Thoracic aorta (tissue), 2 donors: ENCODE measurements around the gene SMYD2. TPM values are rescaled to one million over a fixed set of nuclear protein-coding genes. Genes with fewer than 3 reads are reported as not detected.

ENCODE experiments used
- ATAC-seq: fragments of 150-250 bp; one replicate; pipeline ENCODE4 v1.8.0; 2017; ENCODE audit warnings: low read depth; ENCODE audit not compliant: insufficient number of reproducible peaks, low FRiP score
- DNase-seq: peaks from one replicate; pipeline ENCODE4 v3.0.0-alpha.2; 2020; ENCODE audit warnings: low spot score
- H3K27ac ChIP-seq, 2 donors: fragments of 200-600 bp; sonication (generic); 1 replicate in 1 of 2; 2 replicates in 1 of 2; pipeline ENCODE4 v1.5.1; 2016; ENCODE audit warnings: mild to moderate bottlenecking in 2 of 2, moderate library complexity in 2 of 2
- H3K27me3 ChIP-seq: fragments of 200-600 bp; sonication (generic); replicated peaks from 2 replicates; pipeline ENCODE4 v1.6.0; 2016; ENCODE audit warnings: mild to moderate bottlenecking; ENCODE audit not compliant: insufficient read depth
- H3K36me3 ChIP-seq: fragments of 200-600 bp; sonication (generic); one replicate; pipeline ENCODE4 v1.5.1; 2016
- H3K4me1 ChIP-seq, 2 donors: fragments of 200-600 bp; sonication (generic); 1 replicate in 1 of 2; 2 replicates in 1 of 2; pipeline versions ENCODE4 v1.5.1 to v1.6.0; 2016; ENCODE audit warnings: low read depth in 2 of 2, mild to moderate bottlenecking in 1 of 2; ENCODE audit not compliant: control insufficient read depth in 1 of 2
- H3K4me3 ChIP-seq: fragments of 200-600 bp; sonication (generic); 2 replicates; pipeline ENCODE4 v1.5.1; 2016; ENCODE audit warnings: mild to moderate bottlenecking
- H3K9me3 ChIP-seq: fragments of 200-600 bp; sonication (generic); 2 replicates; pipeline ENCODE4 v1.5.1; 2016
- total RNA-seq, 2 donors: library from RNA; depleted of rRNA; stranded (reverse); fragments of >200 nt; gene quantifications; one replicate each; pipeline versions ENCODE4 v1.1.0 to v1.2.3, GENCODE V29; 2016
- TF ChIP-seq, protein P1 (sequence below): fragments of 200-600 bp; sonication (generic); IDR thresholded peaks from one replicate; pipeline ENCODE4 v1.5.1; 2019; ENCODE audit warnings: antibody characterized with exemption

The SMYD2 gene
- total RNA-seq, 2 donors from 2014 or later = 10.9 to 13.4 TPM

- TF ChIP-seq, protein P1, sequence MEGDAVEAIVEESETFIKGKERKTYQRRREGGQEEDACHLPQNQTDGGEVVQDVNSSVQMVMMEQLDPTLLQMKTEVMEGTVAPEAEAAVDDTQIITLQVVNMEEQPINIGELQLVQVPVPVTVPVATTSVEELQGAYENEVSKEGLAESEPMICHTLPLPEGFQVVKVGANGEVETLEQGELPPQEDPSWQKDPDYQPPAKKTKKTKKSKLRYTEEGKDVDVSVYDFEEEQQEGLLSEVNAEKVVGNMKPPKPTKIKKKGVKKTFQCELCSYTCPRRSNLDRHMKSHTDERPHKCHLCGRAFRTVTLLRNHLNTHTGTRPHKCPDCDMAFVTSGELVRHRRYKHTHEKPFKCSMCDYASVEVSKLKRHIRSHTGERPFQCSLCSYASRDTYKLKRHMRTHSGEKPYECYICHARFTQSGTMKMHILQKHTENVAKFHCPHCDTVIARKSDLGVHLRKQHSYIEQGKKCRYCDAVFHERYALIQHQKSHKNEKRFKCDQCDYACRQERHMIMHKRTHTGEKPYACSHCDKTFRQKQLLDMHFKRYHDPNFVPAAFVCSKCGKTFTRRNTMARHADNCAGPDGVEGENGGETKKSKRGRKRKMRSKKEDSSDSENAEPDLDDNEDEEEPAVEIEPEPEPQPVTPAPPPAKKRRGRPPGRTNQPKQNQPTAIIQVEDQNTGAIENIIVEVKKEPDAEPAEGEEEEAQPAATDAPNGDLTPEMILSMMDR = no peak
- DNase-seq = no peak
Measured at GRCh38 chr1:214281720-214282629, 1.0 kb downstream of the SMYD2 start.

GRCh38 chr1:214282630-214283242 is 1.8 kb downstream of the SMYD2 start:
- no peak overlapping the region for H3K27ac ChIP-seq

More at GRCh38 chr1:214281720-214282629, 1.0 kb downstream of the SMYD2 start:
- Histone ChIP-seq H3K4me1 (peaks cover 0 to 19% of the 10 kb centered on the region in 2 donors), H3K27me3 (no peaks in the 10 kb centered on the region), H3K27ac (no peak overlapping the region), H3K4me3 (peak overlapping the region; percentile 87), H3K36me3 (no peaks in the 10 kb centered on the region), H3K9me3 (no peaks in the 10 kb centered on the region)
- ATAC-seq = no peak

DNA sequence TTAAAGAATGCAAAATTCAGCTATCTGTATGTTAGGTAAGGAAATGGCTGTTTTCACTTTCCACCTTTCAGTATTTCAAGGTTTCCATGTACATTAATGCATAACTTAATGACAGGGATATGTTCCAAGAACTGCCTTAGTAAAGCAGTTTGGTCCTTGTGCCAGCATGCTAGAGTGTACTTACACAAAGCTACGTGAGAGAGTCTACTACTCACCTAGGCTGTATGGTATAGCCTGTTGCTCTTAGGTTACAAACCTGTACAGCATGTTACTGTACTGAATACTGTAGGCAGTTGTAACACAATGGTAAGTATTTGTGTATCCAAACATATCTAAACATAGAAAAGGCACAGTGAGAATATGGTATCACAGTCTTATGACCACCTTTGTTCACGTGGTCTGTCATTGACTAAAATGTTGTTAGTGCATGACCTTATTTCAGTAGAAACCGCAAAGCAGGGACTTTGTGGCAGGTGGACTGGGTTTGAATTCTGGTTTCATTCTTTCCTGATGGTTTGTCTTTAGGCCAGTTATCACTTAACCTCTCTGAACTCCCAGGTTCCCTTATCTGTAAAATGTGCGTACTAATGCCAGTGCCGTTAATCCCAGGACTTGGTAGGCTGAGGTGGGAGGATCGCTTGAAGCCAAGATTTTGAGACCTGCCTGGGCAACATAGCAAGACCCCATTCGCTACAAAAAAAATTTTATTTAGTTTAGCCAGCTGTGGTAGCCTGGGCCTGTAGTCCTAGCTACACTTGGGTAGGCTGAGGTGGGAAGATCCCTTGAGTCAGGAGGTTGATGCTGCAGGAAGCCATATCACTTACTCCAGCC is 4.9 kb downstream of the SMYD2 start:
- ATAC-seq (no peak), DNase-seq (no peak)
- Histone ChIP-seq H3K27ac (no peak overlapping the region), H3K4me3 (no peak overlapping the region), H3K27me3 (no peaks in the 10 kb centered on the region), H3K4me1 (peaks cover 0 to 14% of the 10 kb centered on the region in 2 donors), H3K9me3 (no peaks in the 10 kb centered on the region), H3K36me3 (no peaks in the 10 kb centered on the region)
- TF ChIP-seq, protein P1 = no peak

More at GRCh38 chr1:214282630-214283242, 1.8 kb downstream of the SMYD2 start:
- ATAC-seq (no peak), DNase-seq (no peak)
- no peaks in the 10 kb centered on the region for H3K36me3 ChIP-seq
- H3K4me3 ChIP-seq = no peak overlapping the region
- TF ChIP-seq, protein P1 = no peak
- H3K27me3 ChIP-seq = no peaks in the 10 kb centered on the region
- H3K9me3 ChIP-seq = no peaks in the 10 kb centered on the region
- peaks cover 0 to 19% of the 10 kb centered on the region in 2 donors for H3K4me1 ChIP-seq

GRCh38 chr1:214287884-214288283 is 6.9 kb downstream of the SMYD2 start:
- H3K9me3 ChIP-seq = no peaks in the 10 kb centered on the region
- H3K27ac ChIP-seq = no peak overlapping the region
- no peak for ATAC-seq
- H3K36me3 ChIP-seq = no peaks in the 10 kb centered on the region
- TF ChIP-seq, protein P1 = no peak
- H3K4me3 ChIP-seq = no peak overlapping the region
- peaks cover 0 to under 1% of the 10 kb centered on the region in 2 donors for H3K4me1 ChIP-seq
- DNase-seq = no peak
- no peaks in the 10 kb centered on the region for H3K27me3 ChIP-seq
